ENCODE results near the gene UFSP1.
"Not testable (repeated sequence)": the region's sequence is repeated elsewhere in the genome, so short reads cannot be mapped to it uniquely, and the experiment has no call there.

The UFSP1 gene

GRCh38 chr7:100856871-100857282 is 32.6 kb downstream of the UFSP1 start:
- in situ Hi-C loops (cut with MboI; ENCODE audit: low sequenced_read_pairs, unreplicated experiment), result loop anchor here (25.0 kb wide), 1 partner anchor 395 kb away; the partner anchor contains the start of gene SPACDR
- no peak for DNase-seq (ENCODE audit: low spot score)
- no peak for TF ChIP-seq CTCF (IDR thresholded peaks at IDR 0.05; ENCODE audit: borderline replicate concordance, control extremely low read depth, extremely low read depth, insufficient read depth, missing control alignments)

- no peak for TF ChIP-seq CTCF (IDR thresholded peaks at IDR 0.05; ENCODE audit: borderline replicate concordance, control extremely low read depth, extremely low read depth, insufficient read depth, missing control alignments)
- no peak for DNase-seq (ENCODE audit: low spot score)
- in situ Hi-C loops (cut with MboI; ENCODE audit: low sequenced_read_pairs, unreplicated experiment), result loop anchor here (25.0 kb wide), 1 partner anchor 393 kb away; the partner anchor contains the start of gene SPACDR
These were observed 34.0 kb downstream of the UFSP1 start for GRCh38 chr7:100855515-100855914.

DNA sequence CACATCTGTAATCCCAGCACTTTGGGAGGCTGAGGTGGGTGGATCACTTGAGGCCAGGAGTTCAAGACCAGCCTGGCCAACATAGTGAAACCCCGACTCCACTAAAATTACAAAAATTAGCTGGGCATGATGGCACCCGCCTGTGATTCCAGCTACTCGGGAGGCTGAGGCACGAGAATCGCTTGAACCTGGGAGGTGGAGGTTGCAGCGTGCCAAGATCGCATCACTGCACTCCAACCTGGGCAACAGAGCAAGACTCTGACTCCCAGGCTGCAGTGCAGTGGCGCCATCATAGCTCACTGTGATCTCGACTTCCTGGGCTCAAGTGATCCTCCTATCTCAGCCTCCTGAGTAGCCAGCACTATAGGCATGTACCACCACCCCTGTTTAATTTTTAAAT is 34.6 kb downstream of the UFSP1 start:
- in situ Hi-C loops (cut with MboI; ENCODE audit: low sequenced_read_pairs, unreplicated experiment), result loop anchor here (25.0 kb wide), 1 partner anchor 393 kb away; the partner anchor contains the start of gene SPACDR
- not testable (repeated sequence) for DNase-seq (ENCODE audit: low spot score)

GRCh38 chr7:100854146-100854895 is 35.2 kb downstream of the UFSP1 start:
- in situ Hi-C loops (cut with MboI; ENCODE audit: low sequenced_read_pairs, unreplicated experiment), result loop anchor here (25.0 kb wide), 1 partner anchor 392 kb away; the partner anchor contains the start of gene SPACDR
- TF ChIP-seq CTCF (IDR thresholded peaks at IDR 0.05; ENCODE audit: borderline replicate concordance, control extremely low read depth, extremely low read depth, insufficient read depth, missing control alignments), result no peak
- DNase-seq (ENCODE audit: low spot score), result no peak

GRCh38 chr7:100852048-100852872 is 37.3 kb downstream of the UFSP1 start, which contains the start of gene SLC12A9:
SLC12A9 (plus strand) TSS chr7:100852713; CDS start chr7:100854198, 1,485 bp downstream.
- peak; percentile 91 for TF ChIP-seq CTCF (IDR thresholded peaks at IDR 0.05; ENCODE audit: borderline replicate concordance, control extremely low read depth, extremely low read depth, insufficient read depth, missing control alignments)
- peak; percentile 98 for DNase-seq (ENCODE audit: low spot score)
- in situ Hi-C loops (cut with MboI; ENCODE audit: low sequenced_read_pairs, unreplicated experiment), result loop anchor here (25.0 kb wide), 1 partner anchor 390 kb away; the partner anchor contains the start of gene SPACDR

DNA sequence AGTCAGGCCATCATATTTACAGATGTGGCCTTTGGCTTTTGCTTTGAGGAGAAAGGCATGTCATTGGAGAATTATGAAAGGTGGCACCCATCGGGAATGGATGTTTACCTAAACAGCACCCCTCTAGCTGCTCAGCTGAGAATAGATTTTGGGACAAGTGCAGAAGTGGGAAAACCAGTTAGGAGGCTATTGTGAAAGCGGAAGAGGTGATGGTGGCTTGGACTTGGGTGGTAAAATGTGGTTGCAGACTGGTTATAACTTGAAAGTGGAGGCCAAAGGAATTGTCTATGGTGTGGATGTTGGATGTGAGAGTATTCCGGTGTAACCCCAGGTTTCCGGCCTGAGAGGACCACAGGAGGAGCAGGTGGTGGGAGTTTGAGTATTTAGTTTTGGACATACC is 42.2 kb downstream of the UFSP1 start:
- DNase-seq (ENCODE audit: low spot score), result no peak
- in situ Hi-C loops (cut with MboI; ENCODE audit: low sequenced_read_pairs, unreplicated experiment), result no loop called here
- TF ChIP-seq CTCF (IDR thresholded peaks at IDR 0.05; ENCODE audit: borderline replicate concordance, control extremely low read depth, extremely low read depth, insufficient read depth, missing control alignments), result no peak
